ENCODE results near the gene ZNF669. TPM values are rescaled to one million over a fixed set of nuclear protein-coding genes. Genes with fewer than 3 reads are reported as not detected.

The ZNF669 gene
- total RNA-seq, 1 experiment from 2014 or later = 7.2 TPM

GRCh38 chr1:247110627-247111258 is 6.6 kb upstream of the ZNF669 start:
- no TSS peak for BruUV-seq (replicated peaks)
- RAD21 ChIA-PET (ENCODE audit: low non-redundant PET in 1 of 2, low total read pairs in 2 of 2, uncharacterized antibody in 2 of 2, unreplicated experiment in 2 of 2) = no interaction called here
- intact Hi-C loops (cut with micrococcal nuclease) = no loop called here
- POLR2A ChIA-PET = no interaction called here
- no peaks in the 10 kb centered on the region for H3K9me2 ChIP-seq (ENCODE audit: insufficient read depth)
- TF ChIP-seq POLR2AphosphoS5 (IDR thresholded peaks at IDR 0.05; ENCODE audit: low read depth, low read length) (no peak), SRF (IDR thresholded peaks at IDR 0.05; ENCODE audit: low read depth) (no peak), REST (IDR thresholded peaks at IDR 0.05; ENCODE audit: low read depth) (no peak), EZH2phosphoT487 (IDR thresholded peaks at IDR 0.05; ENCODE audit: borderline replicate concordance) (no peak), ZBTB33 (IDR thresholded peaks at IDR 0.05; ENCODE audit: extremely low read depth, insufficient replicate concordance, low read length) (no peak), FOSL1 (IDR thresholded peaks at IDR 0.05; ENCODE audit: low read depth) (no peak), SP1 (IDR thresholded peaks at IDR 0.05; ENCODE audit: low read depth) (no peak), YY1 (IDR thresholded peaks at IDR 0.05; ENCODE audit: extremely low read depth, insufficient replicate concordance, low read depth, low read length) (no peak), ZFX (IDR thresholded peaks at IDR 0.05) (no peak), ELF1 (IDR thresholded peaks at IDR 0.05; ENCODE audit: borderline replicate concordance, low read depth) (no peak), CEBPB (IDR thresholded peaks at IDR 0.05; ENCODE audit: low read depth) (no peak), CBX3 (IDR thresholded peaks at IDR 0.05; ENCODE audit: low read depth) (no peak)
- TF ChIP-seq, protein P1, sequence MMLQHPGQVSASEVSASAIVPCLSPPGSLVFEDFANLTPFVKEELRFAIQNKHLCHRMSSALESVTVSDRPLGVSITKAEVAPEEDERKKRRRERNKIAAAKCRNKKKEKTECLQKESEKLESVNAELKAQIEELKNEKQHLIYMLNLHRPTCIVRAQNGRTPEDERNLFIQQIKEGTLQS (IDR thresholded peaks at IDR 0.05) = no peak
- TF ChIP-seq, protein P2, sequence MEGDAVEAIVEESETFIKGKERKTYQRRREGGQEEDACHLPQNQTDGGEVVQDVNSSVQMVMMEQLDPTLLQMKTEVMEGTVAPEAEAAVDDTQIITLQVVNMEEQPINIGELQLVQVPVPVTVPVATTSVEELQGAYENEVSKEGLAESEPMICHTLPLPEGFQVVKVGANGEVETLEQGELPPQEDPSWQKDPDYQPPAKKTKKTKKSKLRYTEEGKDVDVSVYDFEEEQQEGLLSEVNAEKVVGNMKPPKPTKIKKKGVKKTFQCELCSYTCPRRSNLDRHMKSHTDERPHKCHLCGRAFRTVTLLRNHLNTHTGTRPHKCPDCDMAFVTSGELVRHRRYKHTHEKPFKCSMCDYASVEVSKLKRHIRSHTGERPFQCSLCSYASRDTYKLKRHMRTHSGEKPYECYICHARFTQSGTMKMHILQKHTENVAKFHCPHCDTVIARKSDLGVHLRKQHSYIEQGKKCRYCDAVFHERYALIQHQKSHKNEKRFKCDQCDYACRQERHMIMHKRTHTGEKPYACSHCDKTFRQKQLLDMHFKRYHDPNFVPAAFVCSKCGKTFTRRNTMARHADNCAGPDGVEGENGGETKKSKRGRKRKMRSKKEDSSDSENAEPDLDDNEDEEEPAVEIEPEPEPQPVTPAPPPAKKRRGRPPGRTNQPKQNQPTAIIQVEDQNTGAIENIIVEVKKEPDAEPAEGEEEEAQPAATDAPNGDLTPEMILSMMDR (IDR thresholded peaks at IDR 0.05 in 2 of 3, conservative IDR thresholded peaks at IDR 0.05 in 1 of 3; ENCODE audit: borderline replicate concordance in 1 of 3, insufficient read depth in 1 of 3, low read depth in 2 of 3, low read length in 2 of 3) = no peak
- H3K4me1 ChIP-seq (ENCODE audit: control insufficient read depth in 1 of 2, insufficient read depth in 2 of 2, low read length in 2 of 2) = peaks cover 0 to 15% of the 10 kb centered on the region in 2 experiments; a peak in 1 of 4 replicates
- DNase-seq (ENCODE audit: low read depth, low spot score) = no peak
- 0 out of 2 replicates have a peak overlapping the region, but pooled peaks have one; percentile 63 for H3K4me2 ChIP-seq (ENCODE audit: low read length)
- H3K27ac ChIP-seq (ENCODE audit: low read depth, low read length) = no peak overlapping the region
- H3K9me3 ChIP-seq (ENCODE audit: control insufficient read depth in 1 of 2, insufficient read depth in 1 of 2, low read depth in 1 of 2, low read length in 2 of 2) = peaks cover 0 to 2% of the 10 kb centered on the region in 2 experiments; a peak in 1 of 4 replicates
- H2AFZ ChIP-seq (ENCODE audit: low read depth, low read length, poor library complexity, severe bottlenecking) = no peak overlapping the region
- H3K4me3 ChIP-seq (replicated peaks in 1 of 2; ENCODE audit: low read depth in 1 of 2, low read length in 2 of 2) = no peak overlapping the region
- H3K36me3 ChIP-seq (ENCODE audit: control insufficient read depth in 1 of 2, insufficient read depth in 2 of 2, low read length in 2 of 2) = no peaks in the 10 kb centered on the region
- no peaks in the 10 kb centered on the region for H3K27me3 ChIP-seq (ENCODE audit: insufficient read depth, low read length)
- no peak for ATAC-seq
- CTCF ChIA-PET = no interaction called here
- no peaks in the 10 kb centered on the region for H3K79me2 ChIP-seq (ENCODE audit: insufficient read depth, low read length)
- H3K9ac ChIP-seq (ENCODE audit: low read length) = no peak overlapping the region
- H4K20me1 ChIP-seq (ENCODE audit: insufficient read depth) = no peaks in the 10 kb centered on the region

Measured in HCT116 (cell line).